B cell (primary cell): Measurements from ENCODE around the gene SNX11.

Source experiments
- CTCF ChIP-seq: fragments of 200-600 bp; IDR thresholded peaks from one replicate; pipeline ENCODE4 v1.8.0; 2022; ENCODE audit warnings: antibody characterized with exemption, mild to moderate bottlenecking
- EZH2 ChIP-seq: IDR thresholded peaks from 2 replicates; pipeline ENCODE4 v1.6.1; 2012; ENCODE audit warnings: borderline replicate concordance, low read depth, mild to moderate bottlenecking, moderate library complexity, low read length; ENCODE audit not compliant: insufficient read depth, poor library complexity, severe bottlenecking

GRCh38 chr17:48123776-48124388 is 16.3 kb downstream of the SNX11 start:
- TF ChIP-seq CTCF = no peak
- TF ChIP-seq EZH2 = no peak
